Urinary bladder (tissue), 4 donors: ENCODE data around the gene RAPGEF3. TPM values are rescaled to one million over a fixed set of nuclear protein-coding genes. Genes with fewer than 3 reads are reported as not detected.

Source experiments
- DNase-seq: peaks from one replicate; pipeline ENCODE4 v3.0.0-alpha.2; 2015; ENCODE audit errors: extremely low spot score
- H3K27ac ChIP-seq: one replicate; pipeline ENCODE4 v1.5.1; 2013; ENCODE audit warnings: low read depth, mild to moderate bottlenecking, moderate library complexity
- H3K36me3 ChIP-seq: one replicate; pipeline ENCODE4 v1.6.1; 2013; ENCODE audit warnings: mild to moderate bottlenecking, moderate library complexity; ENCODE audit not compliant: insufficient read depth
- H3K4me1 ChIP-seq: one replicate; pipeline ENCODE4 v1.6.1; 2013; ENCODE audit warnings: mild to moderate bottlenecking, moderate library complexity; ENCODE audit not compliant: insufficient read depth
- H3K4me3 ChIP-seq: one replicate; pipeline ENCODE4 v1.5.1; 2013; ENCODE audit warnings: low read depth, low read length
- WGBS: extraction: QIAGEN DNeasy Blood & Tissue Kit; methylation state at CpG from one replicate; pipeline ENCODE4 v1.1.7; 2013; 5-methylcytosine and 5-hydroxymethylcytosine counted together
- polyA plus RNA-seq: library from polyadenylated mRNA; stranded (reverse); fragments of 200-250 nt; gene quantifications from one replicate; pipeline ENCODE4 v1.2.3, GENCODE V29; 2013
- total RNA-seq: library from RNA; depleted of rRNA; stranded (reverse); fragments of >200 nt; gene quantifications from one replicate; pipeline ENCODE4 v1.2.3, GENCODE V29; 2014
- donor health status: healthy with polysubstance abuse.
- donor health status: healthy.

RAPGEF3 gene
- total and polyA plus RNA-seq, 2 donors = 17.2 to 38.7 TPM

DNA sequence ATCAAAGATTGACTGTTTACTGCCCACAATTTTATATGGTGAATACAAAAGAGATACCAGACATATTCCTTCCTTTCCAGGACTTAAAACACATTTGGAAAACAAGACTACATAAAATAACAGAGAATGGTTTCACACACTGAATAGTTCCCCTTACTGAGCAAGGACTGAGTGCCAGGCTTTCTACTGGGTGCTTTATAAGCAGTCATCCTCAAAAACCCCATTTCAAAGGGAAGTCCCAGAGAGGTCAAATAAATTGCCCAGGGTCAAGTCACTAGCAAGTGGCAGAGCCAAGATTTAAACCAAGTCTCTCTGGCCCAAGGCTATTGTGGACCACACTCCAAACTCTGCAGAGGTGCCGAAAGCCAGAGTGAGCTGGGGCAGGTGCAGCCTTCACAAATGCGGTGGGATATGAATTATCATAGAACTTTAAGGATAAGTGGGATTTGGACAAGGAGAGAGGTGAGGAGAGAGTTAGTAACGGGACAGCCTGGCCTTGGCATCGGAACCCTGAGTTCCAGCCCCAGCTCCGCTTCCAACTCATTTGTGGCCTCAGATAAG, 43.8 kb downstream of the RAPGEF3 start:
- no peaks in the 10 kb centered on the region for H3K4me1 ChIP-seq
- no peak overlapping the region for H3K4me3 ChIP-seq
- 30% methylated on average over 5 of the region's 5 CpGs for WGBS

DNA sequence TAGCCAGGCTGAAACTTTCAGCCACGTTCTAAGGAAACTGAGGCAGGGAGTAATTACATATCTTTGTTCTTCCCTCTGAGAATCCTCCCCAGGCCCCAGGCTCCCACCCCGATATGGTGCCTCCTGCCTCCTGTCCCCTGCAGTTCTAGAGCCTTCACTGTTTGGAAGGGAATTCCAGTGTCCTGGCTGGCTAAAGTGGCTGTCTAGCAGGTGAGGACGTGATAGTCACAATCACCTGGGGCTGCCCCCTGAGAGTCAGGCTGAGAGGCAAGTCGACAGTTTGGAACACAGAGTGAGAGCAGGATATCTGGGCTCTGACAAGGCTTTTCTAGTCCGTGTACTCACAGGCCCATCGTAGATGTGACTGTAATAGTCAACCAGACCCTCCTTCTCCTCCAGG, 46.5 kb downstream of the RAPGEF3 start:
- Histone ChIP-seq H3K36me3 (no peaks in the 10 kb centered on the region), H3K4me3 (no peak overlapping the region), H3K27ac (no peak overlapping the region), H3K4me1 (no peaks in the 10 kb centered on the region)
- DNase-seq = no peak
- WGBS = 95% methylated on average over 6 of the region's 6 CpGs

More for the DNA sequence above, 43.8 kb downstream of the RAPGEF3 start:
- Histone ChIP-seq H3K27ac (no peak overlapping the region), H3K36me3 (no peaks in the 10 kb centered on the region)
- DNase-seq = no peak

DNA sequence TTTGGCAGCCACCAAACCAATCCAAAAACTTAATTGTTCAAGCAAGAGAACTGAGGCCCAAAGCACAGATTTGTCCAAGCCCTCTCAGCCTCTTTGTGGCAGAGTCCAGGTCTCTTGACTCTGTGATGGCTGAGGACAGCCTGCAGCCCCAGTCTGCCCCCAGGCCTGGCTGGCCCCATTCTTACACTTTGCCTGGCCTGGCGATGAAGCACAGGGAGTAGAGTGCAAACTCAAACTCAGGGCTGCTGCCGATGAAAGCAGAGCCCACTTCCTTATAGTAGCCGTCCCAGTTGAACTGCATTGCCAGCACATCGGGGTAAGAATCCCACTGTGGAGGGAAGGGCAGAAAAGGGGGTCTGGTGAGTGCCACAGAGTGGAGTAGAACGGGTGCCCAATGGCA, 47.2 kb downstream of the RAPGEF3 start:
- DNase-seq = no peak

DNA sequence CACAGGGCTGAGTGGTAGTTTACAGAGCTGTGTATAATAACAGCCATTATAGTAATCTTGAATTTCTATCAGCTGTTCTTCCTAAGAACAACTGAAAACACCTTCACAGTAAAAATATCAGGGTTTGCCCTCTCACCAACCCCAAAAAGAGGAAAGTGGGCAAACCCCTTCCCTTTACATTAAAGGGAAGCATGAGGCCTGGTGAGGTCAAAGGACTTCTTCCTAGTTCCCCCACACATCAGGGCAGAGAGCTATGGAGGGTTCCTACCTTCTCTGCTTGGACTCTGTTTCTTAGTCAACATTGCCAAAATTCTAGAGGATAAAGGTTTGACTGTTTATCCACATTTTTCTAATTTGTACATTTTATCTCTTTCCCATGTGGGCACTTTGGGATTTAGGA, 48.4 kb downstream of the RAPGEF3 start:
- no peaks in the 10 kb centered on the region for H3K36me3 ChIP-seq
- H3K4me3 ChIP-seq = no peak overlapping the region
- H3K27ac ChIP-seq = no peak overlapping the region
- DNase-seq = no peak
- no peaks in the 10 kb centered on the region for H3K4me1 ChIP-seq

More for the DNA sequence above, 47.2 kb downstream of the RAPGEF3 start:
- H3K27ac ChIP-seq = no peak overlapping the region
- H3K36me3 ChIP-seq = no peaks in the 10 kb centered on the region
- no peaks in the 10 kb centered on the region for H3K4me1 ChIP-seq
- no peak overlapping the region for H3K4me3 ChIP-seq
- WGBS = 88% methylated on average over 5 of the region's 5 CpGs

DNA sequence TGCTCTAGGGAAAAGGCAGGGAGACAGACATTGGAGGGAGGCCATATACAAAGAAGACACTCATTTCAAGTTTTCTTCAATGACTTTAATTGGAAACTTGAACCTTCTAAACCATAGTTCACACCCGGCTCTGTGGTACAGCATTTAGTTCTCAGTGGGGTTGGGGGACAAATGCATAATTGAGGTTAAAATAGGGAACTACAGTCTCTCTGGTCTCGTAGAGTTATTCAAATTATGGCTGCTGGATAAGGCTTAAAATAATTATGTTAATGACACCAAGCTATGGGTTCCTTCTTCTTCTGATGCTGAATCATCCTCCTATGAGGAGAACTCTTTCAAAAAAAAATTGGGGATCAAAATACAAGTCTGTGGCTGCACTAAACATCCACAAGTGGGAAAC, 49.0 kb downstream of the RAPGEF3 start:
- H3K4me3 ChIP-seq = no peak overlapping the region
- DNase-seq = no peak
- H3K4me1 ChIP-seq = no peaks in the 10 kb centered on the region
- H3K27ac ChIP-seq = no peak overlapping the region
- 91% methylated on average over 2 of the region's 2 CpGs for WGBS
- no peaks in the 10 kb centered on the region for H3K36me3 ChIP-seq

DNA sequence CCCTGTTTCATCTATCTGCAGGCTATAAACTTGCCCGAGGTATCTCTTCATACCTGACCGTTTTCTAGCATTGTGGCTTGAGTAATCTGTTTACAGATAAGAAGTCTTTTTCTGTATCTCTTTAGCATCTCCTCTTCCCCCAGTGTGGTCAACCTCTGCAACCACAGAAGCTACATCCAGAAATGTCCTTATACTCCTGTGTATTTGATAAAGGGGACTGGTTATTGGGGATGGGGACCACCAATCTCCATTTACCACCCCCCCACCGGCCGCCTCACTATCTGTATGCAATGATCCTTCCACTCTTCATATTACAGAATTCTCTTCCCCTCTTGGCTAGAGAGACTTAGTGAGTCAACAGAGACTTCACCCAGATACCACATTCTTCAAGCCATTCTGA, 49.4 kb downstream of the RAPGEF3 start:
- WGBS = 81% methylated on average over 4 of the region's 4 CpGs
- Histone ChIP-seq H3K27ac (no peak overlapping the region), H3K36me3 (no peaks in the 10 kb centered on the region), H3K4me1 (no peaks in the 10 kb centered on the region), H3K4me3 (no peak overlapping the region)
- DNase-seq = no peak

DNA sequence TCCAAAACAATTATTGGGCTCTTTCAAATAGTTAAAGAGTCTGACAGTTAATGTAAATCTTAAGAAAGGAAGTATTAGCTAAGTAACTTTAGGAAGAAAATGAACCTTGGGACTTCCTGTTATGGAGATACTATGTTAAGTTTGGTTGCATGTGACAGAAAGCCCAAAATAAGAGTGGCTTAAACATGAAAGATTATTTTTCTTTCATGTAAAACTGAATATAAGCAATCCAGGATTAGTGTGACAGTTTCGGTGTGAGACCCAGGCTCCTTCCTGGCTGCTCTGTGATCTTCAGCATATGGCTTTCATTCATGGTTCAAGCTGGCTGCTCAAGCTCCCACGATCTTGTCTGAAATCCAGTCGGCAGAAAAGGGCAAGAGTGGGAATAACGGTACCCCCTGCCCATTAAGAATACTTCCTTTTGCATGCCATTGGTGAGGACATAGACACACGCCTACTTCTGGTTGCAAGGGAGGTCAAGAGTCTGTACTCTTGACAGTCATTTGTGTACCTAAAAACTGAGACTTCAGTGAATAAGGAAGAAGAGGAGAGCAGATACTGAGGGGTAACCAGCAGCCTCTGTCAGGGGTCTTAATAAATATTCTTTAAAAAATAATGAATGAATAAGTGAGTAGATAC, 50.7 kb downstream of the RAPGEF3 start:
- H3K27ac ChIP-seq = no peak overlapping the region
- no peak for DNase-seq
- 49% methylated on average over 5 of the region's 5 CpGs for WGBS
- H3K4me3 ChIP-seq = no peak overlapping the region
- no peaks in the 10 kb centered on the region for H3K36me3 ChIP-seq
- no peaks in the 10 kb centered on the region for H3K4me1 ChIP-seq

DNA sequence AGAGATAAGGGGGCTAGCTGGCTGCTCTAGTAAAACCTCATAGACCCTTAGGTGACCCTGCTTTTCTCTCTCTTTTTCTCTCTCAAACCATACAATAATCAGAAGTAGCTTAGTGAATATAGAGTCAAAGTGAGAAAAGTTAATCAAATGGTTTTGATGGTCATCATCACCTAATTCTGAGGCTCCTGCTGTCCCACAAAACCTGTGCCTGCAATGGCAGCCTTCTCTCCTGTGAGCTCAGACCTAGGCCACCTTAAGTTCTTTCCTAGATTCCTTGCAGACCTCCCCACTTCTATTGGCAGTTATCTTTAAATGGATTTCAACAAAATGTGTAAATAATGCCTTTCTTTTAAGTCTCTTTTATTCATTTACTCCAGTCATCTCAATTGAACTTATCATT, 51.3 kb downstream of the RAPGEF3 start:
- Histone ChIP-seq H3K4me3 (no peak overlapping the region), H3K36me3 (no peaks in the 10 kb centered on the region), H3K4me1 (no peaks in the 10 kb centered on the region), H3K27ac (no peak overlapping the region)
- DNase-seq = no peak

DNA sequence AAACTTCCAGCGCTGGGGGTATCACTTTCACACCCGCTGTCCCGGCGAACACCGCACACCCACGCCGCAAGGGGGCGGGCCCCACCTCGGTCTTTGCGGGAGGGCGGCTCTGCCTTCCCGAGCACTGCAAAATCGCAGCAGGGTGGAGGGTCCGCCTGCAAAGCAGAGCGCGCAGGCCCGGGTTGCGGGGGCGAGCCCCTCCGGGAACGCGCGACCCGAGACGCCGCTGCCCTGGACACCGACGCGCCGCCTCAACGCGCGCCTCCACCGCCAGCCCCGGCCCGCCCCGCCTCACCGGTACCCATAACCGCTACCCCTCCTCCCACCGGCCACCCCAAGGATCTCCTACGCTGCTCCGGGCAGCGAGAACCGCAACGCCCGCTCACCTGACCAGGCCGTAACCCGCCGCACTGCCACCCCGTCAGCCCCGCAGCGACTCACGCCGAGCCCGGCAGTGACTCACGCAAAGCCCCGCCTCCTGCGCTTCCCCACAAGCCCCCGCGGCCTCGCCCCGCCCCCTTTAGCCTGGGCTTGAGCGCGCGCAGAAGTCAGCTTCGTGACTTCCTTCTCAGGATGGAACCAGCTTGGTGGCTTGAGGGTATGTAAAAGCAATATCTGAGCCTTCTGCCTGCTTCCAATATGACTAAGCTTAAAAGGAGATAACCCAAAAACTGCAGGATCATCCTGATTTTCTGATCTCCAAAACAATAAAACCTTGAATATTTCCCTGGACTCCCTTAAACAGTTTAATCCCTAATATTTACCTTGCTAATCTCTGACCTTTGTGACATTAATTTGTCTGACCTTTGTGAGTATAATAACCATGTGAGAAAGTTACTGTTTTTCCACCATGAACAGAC, 52.9 kb downstream of the RAPGEF3 start, which contains the start of gene RPAP3:
TSS of gene RPAP3 (minus strand) at position 465 of the 860 bp plus-strand sequence. CDS start 3,190 bp downstream, outside the sequence.
- DNase-seq = peak; percentile 85
- H3K27ac ChIP-seq = peak within 1 kb of the TSS; percentile 80
- peak within 1 kb of the TSS; percentile 92 for H3K4me3 ChIP-seq
- H3K4me1 ChIP-seq = no peaks in the 10 kb centered on the region
- WGBS = under 1% methylated on average over 66 of the region's 66 CpGs
- peaks cover 1% of the 10 kb centered on the region for H3K36me3 ChIP-seq

DNA sequence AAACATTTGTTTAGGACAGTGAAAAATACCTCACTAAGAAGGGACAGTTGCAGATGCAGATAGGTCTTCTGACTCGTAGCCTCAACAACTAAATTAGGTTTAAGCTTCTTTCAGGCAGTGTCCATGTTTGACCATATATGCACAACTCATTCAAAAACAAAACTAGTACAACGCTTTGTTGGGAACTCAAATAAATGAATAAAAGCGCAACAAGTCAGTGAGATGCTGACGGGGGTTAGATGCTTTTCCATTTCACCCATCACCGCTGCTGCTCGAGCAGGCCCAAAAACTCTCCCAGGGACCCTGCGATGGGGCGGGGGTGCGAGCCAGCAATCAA, 53.5 kb downstream of the RAPGEF3 start:
- WGBS = 0% methylated on average over 9 of the region's 9 CpGs
- H3K4me1 ChIP-seq = no peaks in the 10 kb centered on the region
- no peak for DNase-seq
- peak overlapping the region; percentile 92 for H3K4me3 ChIP-seq
- peaks cover 2% of the 10 kb centered on the region for H3K36me3 ChIP-seq
- H3K27ac ChIP-seq = no peak overlapping the region

DNA sequence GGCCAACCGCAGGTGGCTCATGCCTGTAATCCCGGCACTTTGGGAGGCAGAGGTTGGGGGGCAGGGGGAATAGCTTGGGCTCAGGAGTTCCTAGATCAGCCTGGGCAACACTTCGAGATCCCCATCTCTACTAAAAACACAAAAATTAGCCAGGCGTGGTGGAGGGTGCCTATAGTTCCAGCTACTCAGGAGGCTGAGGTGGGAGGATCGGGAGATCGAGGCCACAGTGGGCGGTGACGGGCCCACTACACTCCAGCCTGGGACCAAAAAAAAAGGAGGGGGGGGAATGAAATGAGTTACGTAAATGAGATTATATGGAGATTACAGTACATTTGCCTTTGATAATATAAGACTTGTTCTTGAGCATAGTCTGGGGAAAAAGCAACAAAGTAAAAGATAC, 54.0 kb downstream of the RAPGEF3 start:
- no peaks in the 10 kb centered on the region for H3K4me1 ChIP-seq
- H3K27ac ChIP-seq = no peak overlapping the region
- WGBS = 85% methylated on average over 9 of the region's 9 CpGs
- H3K36me3 ChIP-seq = peaks cover 2% of the 10 kb centered on the region
- no peak overlapping the region for H3K4me3 ChIP-seq
- no peak for DNase-seq

DNA sequence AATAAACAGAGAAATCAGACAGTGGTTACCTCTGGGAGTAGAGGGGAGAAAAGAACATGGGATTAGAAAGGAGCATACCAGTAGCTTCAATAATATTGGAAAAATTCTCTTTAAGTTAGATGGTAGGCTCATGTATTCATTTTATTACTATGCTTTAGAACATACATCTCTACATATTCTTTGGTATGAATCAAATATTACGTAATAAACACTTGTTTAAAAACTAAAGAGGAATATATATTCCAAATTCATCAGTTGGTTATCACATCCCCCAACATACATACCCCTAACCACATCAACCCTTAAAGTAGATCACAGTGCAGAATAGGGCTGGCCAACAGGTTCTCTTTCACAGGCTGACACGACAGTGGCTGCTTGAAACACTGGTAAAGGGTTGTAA, 58.4 kb downstream of the RAPGEF3 start:
- 92% methylated on average over 2 of the region's 2 CpGs for WGBS

DNA sequence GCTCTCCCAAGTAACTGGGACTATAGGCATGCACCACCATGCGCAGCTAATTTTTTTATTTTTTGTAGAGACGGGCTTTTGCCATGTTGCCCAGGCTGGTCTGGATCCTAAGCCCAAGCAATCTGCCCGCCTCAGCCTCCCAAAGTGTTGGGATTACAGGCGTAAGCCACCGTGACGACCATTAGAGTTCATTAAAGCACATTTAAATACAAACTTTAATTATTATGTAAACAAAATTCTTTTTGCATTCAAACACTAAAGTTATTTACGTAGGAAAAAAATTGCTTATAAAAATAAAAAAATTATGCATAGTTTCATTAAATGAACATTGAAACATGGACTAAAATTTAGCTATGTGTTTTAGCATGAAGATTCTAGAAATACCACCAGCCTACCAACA, 60.0 kb downstream of the RAPGEF3 start:
- Histone ChIP-seq H3K4me3 (no peak overlapping the region), H3K4me1 (no peaks in the 10 kb centered on the region), H3K27ac (no peak overlapping the region), H3K36me3 (peaks cover 2% of the 10 kb centered on the region)
- DNase-seq = no peak
- 91% methylated on average over 7 of the region's 7 CpGs for WGBS

More for the DNA sequence above, 58.4 kb downstream of the RAPGEF3 start:
- DNase-seq = no peak
- Histone ChIP-seq H3K4me3 (no peak overlapping the region), H3K27ac (no peak overlapping the region), H3K36me3 (peaks cover 2% of the 10 kb centered on the region), H3K4me1 (no peaks in the 10 kb centered on the region)

DNA sequence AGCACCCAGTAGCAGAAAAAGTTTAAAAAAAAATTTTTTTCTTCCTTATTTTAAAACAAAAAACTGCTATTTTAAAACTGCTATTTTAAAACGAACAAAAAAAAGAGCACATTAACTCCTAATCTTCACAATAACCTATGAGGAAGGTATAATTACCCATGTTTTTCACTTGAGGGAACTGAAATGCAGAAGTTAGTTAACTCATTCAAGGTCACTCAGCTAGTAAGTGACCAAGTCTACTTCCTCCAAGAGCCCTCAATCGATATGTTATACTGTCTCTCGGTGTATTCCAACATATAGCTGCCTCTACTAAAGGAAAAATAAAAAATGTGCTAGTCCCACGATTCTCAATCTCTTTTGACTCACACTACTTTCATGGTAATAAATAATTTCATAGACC, 60.6 kb downstream of the RAPGEF3 start:
- H3K27ac ChIP-seq = no peak overlapping the region
- no peak for DNase-seq
- H3K36me3 ChIP-seq = peaks cover 2% of the 10 kb centered on the region
- 87% methylated on average over 4 of the region's 4 CpGs for WGBS
- H3K4me1 ChIP-seq = no peaks in the 10 kb centered on the region
- no peak overlapping the region for H3K4me3 ChIP-seq
